SU-DHL-6 (cell line): ENCODE measurements around the gene ATPAF1.

ENCODE experiments used
- EZH2phosphoT487 ChIP-seq: fragments of 200-600 bp; sonication (generic), shearing (Covaris generic); conservative IDR thresholded peaks from 2 replicates; pipeline ENCODE4 v1.6.1; 2018; ENCODE audit warnings: mild to moderate bottlenecking, antibody characterized with exemption, low read length, moderate library complexity, mixed read lengths
- TF ChIP-seq, protein P1 (sequence below): fragments of 200-600 bp; sonication (generic); IDR thresholded peaks from one replicate; pipeline ENCODE4 v1.5.1; 2017; ENCODE audit warnings: antibody characterized with exemption, mild to moderate bottlenecking, low read length, moderate library complexity; ENCODE audit not compliant: insufficient read depth, poor library complexity, severe bottlenecking

DNA sequence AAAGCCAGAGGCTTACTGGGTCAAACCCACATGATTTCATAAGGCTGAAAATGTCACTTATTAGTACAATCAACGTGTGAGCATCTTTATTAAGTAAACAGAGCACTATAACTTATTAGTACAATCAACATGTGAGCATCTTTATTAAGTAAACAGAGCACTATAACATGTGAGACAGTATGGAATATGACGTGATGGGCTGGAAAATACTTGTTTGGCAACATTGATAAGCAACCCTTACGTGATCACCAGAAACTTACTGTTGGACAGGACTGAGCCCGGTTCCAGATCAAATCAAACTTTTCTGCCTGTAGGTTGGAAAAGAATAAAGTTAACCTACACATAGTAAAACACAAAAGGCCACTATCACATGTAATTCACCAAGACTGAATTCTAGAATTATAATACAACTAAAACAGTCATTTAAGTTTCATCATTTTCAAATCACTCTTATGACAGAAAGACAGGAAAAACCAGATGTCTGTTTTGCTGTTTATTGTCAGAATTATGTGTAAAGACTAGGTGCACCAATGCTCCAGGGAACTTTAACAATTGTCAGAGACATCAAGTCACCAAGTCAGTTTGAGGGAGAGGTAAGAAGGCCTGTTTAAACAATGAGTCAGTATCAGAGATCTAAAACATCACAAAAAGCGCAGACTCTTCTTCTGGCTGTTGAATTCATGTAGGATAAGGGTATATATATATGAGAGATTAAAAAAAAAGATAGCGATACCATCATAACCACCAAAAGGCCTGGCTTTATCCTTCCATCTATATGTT, 15.7 kb downstream of the ATPAF1 start:
- TF ChIP-seq, protein P1, sequence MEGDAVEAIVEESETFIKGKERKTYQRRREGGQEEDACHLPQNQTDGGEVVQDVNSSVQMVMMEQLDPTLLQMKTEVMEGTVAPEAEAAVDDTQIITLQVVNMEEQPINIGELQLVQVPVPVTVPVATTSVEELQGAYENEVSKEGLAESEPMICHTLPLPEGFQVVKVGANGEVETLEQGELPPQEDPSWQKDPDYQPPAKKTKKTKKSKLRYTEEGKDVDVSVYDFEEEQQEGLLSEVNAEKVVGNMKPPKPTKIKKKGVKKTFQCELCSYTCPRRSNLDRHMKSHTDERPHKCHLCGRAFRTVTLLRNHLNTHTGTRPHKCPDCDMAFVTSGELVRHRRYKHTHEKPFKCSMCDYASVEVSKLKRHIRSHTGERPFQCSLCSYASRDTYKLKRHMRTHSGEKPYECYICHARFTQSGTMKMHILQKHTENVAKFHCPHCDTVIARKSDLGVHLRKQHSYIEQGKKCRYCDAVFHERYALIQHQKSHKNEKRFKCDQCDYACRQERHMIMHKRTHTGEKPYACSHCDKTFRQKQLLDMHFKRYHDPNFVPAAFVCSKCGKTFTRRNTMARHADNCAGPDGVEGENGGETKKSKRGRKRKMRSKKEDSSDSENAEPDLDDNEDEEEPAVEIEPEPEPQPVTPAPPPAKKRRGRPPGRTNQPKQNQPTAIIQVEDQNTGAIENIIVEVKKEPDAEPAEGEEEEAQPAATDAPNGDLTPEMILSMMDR = no peak
- TF ChIP-seq EZH2phosphoT487 = no peak
